ENCODE data around the gene CROCC.
"Not testable (repeated sequence)": the region's sequence is repeated elsewhere in the genome, so short reads cannot be mapped to it uniquely, and the experiment has no call there.

The CROCC gene

DNA sequence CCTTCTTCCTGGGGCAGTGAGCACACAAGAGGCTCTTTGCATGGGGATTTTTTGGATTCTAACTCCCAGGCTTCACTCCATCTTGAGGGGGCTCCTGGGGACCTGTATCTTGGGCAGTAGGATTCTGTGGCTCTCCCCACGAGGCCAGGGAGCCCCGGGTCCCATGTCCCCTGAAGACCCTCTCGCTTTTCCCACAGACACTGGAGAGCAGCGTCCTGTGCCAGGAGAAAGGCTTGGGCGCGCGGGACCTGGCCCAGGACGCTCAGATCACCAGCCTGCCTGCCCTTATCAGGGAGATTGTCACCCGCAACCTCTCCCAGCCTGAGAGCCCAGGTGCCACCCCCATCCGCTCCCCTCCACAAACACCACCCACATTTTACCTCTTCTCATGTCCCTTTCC lies 735 bp downstream of the CROCC start:
- Histone ChIP-seq H3K4me3 (ENCODE audit: low read depth in 1 of 2, low read length in 2 of 2) (no peak overlapping the region), H3K4me1 (ENCODE audit: control insufficient read depth in 1 of 2, insufficient read depth in 2 of 2, low read length in 2 of 2) (peaks cover 0 to 8% of the 10 kb centered on the region in 2 donors), H3K9me3 (ENCODE audit: control insufficient read depth in 1 of 2, low read length in 2 of 2) (no peaks in the 10 kb centered on the region), H3K27ac (ENCODE audit: low read length) (no peak overlapping the region), H3K36me3 (ENCODE audit: control insufficient read depth in 1 of 2, insufficient read depth in 2 of 2, low read length in 2 of 2) (no peaks in the 10 kb centered on the region), H3K27me3 (ENCODE audit: low read depth, low read length) (no peaks in the 10 kb centered on the region)

DNA sequence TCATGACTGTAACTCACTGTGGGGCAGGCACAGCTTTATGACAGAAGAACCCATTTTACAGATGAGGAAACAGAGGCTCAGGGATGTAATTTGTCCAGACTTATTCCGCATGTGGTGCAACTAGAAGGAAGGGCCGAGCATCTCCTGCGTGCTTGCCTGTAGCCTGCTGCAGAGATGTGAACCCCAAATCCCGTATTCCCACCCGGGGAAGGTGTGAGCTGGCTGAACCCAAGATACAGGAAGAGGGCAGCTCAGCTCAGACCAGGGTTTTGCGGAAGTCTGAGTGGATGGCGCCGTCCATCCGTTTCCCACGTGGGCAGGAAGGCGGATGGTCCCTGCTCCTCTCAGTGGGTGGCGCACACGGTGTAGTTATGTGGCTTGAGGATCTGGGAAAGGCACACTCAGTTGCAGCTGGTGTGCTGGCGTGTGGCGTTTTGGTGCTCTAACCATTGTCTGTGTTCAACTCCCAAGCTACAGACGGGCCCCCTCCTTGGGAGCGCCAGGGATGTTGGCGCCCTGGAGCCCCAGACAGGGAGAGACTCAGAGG lies 1.2 kb downstream of the CROCC start:
- Histone ChIP-seq H3K4me3 (ENCODE audit: low read depth in 1 of 2, low read length in 2 of 2) (no peak overlapping the region), H3K27me3 (ENCODE audit: low read depth, low read length) (no peaks in the 10 kb centered on the region), H3K27ac (ENCODE audit: low read length) (no peak overlapping the region), H3K4me1 (ENCODE audit: control insufficient read depth in 1 of 2, insufficient read depth in 2 of 2, low read length in 2 of 2) (peaks cover 0 to 8% of the 10 kb centered on the region in 2 donors), H3K9me3 (ENCODE audit: control insufficient read depth in 1 of 2, low read length in 2 of 2) (no peaks in the 10 kb centered on the region), H3K36me3 (ENCODE audit: control insufficient read depth in 1 of 2, insufficient read depth in 2 of 2, low read length in 2 of 2) (no peaks in the 10 kb centered on the region)

DNA sequence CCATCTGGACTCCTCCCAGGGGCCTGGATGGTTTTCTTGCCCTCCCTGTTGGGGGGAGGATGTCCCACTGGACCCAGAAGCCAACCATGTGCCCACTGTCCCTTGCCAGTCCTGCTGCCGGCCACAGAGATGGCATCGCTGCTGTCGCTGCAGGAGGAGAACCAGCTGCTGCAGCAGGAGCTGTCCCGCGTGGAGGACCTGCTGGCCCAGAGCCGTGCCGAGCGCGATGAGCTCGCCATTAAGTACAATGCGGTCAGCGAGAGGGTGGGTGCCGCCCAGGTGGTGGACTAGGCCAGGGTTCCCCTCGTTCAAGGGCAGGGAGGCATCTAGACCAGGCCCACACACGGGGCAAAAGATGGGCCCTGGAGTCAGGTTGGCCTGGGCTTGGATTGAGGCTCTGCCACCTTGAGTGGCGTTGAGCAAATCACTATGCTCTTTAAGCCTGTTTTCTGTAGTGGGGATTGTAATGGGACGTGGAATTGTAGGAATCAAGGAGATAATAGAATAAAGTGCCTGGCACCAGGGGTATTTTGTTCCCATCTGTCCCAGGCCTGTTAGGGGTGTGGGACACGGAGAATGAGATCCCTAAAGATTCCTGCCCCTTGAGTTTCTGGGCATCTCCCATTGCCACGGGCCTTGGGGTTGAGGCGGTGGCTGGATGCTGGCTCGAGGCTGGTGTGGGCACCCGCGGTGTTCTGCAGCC lies 2.6 kb downstream of the CROCC start:
- peaks cover 0 to 8% of the 10 kb centered on the region in 2 donors for H3K4me1 ChIP-seq (ENCODE audit: control insufficient read depth in 1 of 2, insufficient read depth in 2 of 2, low read length in 2 of 2)
- H3K27me3 ChIP-seq (ENCODE audit: low read depth, low read length), result no peaks in the 10 kb centered on the region
- no peak overlapping the region for H3K4me3 ChIP-seq (ENCODE audit: low read depth in 1 of 2, low read length in 2 of 2)
- H3K9me3 ChIP-seq (ENCODE audit: control insufficient read depth in 1 of 2, low read length in 2 of 2), result no peaks in the 10 kb centered on the region
- H3K27ac ChIP-seq (ENCODE audit: low read length), result no peak overlapping the region
- H3K36me3 ChIP-seq (ENCODE audit: control insufficient read depth in 1 of 2, insufficient read depth in 2 of 2, low read length in 2 of 2), result no peaks in the 10 kb centered on the region

DNA sequence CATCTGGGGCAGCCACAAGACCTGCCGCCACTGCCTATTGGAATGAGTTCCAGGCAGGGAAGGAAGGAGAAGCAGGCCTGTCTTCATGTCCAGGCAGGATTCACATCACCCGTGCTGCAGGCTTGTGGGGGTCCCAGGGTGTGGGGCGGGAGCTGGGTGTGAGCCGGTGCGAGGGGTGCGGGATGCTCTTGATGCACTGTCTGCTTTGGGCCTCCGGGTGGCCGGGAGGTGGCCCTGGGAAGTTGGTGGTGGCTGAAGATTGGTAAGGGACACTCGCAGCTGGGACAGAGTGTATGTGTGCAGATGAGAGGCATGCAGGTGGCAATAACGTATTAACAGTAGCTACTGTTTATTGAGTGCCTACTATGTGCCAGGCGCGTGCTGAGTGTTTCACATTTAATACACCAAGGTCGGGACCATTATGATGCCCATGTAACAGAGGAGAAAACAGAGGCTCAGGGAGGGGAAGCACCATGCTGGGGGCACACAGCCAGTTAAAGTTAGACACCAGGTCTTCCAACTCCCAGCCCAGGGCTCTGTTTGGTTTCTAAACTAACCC lies 3.3 kb downstream of the CROCC start:
- Histone ChIP-seq H3K4me1 (ENCODE audit: control insufficient read depth in 1 of 2, insufficient read depth in 2 of 2, low read length in 2 of 2) (peaks cover 0 to 8% of the 10 kb centered on the region in 2 donors), H3K36me3 (ENCODE audit: control insufficient read depth in 1 of 2, insufficient read depth in 2 of 2, low read length in 2 of 2) (peaks cover 0 to 2% of the 10 kb centered on the region in 2 donors), H3K9me3 (ENCODE audit: control insufficient read depth in 1 of 2, low read length in 2 of 2) (no peaks in the 10 kb centered on the region), H3K27me3 (ENCODE audit: low read depth, low read length) (no peaks in the 10 kb centered on the region), H3K4me3 (ENCODE audit: low read depth in 1 of 2, low read length in 2 of 2) (no peak overlapping the region), H3K27ac (ENCODE audit: low read length) (no peak overlapping the region)

DNA sequence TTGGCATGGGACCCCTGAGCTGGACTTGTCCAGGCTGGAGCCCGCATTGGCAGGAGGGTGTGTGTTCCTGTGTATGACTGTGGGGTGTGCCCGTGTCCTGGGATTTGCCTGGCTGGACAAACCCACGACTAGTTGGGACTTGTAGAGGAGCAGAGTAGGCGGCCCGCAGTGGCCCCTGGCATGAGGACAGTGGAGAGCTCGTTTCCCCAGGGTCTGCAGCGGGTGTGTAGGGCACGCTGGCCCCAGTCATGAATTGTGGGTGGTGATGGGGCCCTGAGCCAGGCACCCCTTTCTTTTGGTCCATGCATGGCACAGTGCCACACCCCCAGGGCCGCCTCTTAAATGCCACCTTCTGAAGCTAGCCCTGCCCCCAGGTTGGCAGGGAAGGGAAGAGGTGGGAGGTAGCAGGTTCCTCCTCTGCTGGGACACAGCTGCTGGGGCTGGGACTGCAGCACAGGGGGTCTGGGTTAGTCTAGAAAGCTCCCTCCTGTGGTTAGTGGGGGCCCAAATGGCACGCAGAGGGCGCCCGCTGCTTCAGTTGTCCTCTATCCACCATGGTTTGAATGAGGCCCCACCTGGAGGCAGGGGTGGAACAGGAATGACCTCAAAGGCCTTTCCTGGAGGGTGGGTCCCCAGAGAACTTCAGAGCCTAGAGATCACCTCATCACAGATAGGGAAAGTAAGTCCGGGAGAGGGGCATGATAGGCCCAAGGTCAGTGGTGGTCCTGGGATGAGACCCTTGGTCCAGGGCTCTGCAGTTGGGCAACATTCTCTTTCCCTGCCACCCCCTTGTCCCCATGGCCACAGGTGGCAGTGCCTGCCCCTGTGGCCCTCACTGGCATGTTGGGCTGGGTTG lies 4.1 kb downstream of the CROCC start:
- no peak overlapping the region for H3K27ac ChIP-seq (ENCODE audit: low read length)
- peaks cover 0 to 8% of the 10 kb centered on the region in 2 donors for H3K4me1 ChIP-seq (ENCODE audit: control insufficient read depth in 1 of 2, insufficient read depth in 2 of 2, low read length in 2 of 2)
- H3K36me3 ChIP-seq (ENCODE audit: control insufficient read depth in 1 of 2, insufficient read depth in 2 of 2, low read length in 2 of 2), result peaks cover 0 to 10% of the 10 kb centered on the region in 2 donors
- no peaks in the 10 kb centered on the region for H3K27me3 ChIP-seq (ENCODE audit: low read depth, low read length)
- no peaks in the 10 kb centered on the region for H3K9me3 ChIP-seq (ENCODE audit: control insufficient read depth in 1 of 2, low read length in 2 of 2)
- H3K4me3 ChIP-seq (ENCODE audit: low read depth in 1 of 2, low read length in 2 of 2), result no peak overlapping the region

DNA sequence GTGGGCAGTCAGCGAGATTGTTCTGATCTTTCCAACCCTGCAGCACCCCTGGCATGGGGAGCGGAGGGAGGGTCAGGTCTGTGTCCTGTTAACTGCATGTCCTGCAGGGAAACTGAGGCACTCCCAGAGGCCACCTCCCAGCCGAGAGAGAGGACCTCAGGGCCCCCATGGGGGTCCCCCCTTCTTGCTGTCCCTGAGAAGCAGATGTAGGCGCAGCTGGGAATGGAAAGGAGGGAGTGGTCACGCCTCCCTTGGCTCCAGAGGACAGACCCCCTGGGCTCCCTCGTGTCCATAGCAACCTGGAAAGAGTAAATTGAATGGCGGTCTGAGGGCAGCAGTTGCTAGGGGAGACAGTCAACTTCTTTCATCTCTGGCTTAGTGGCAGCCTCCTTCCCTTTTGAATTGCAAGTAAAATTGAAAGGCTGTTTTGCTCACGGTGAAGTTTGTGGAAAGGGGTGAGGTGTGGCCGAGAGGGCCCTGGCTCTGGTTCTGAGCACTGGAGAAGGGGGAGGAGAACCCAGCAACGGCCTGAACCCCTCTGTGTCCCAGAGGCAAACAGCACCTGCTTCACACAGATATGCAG lies 4.9 kb downstream of the CROCC start:
- Histone ChIP-seq H3K27ac (ENCODE audit: low read length) (no peak overlapping the region), H3K36me3 (ENCODE audit: control insufficient read depth in 1 of 2, insufficient read depth in 2 of 2, low read length in 2 of 2) (peaks cover 0 to 18% of the 10 kb centered on the region in 2 donors), H3K4me3 (ENCODE audit: low read depth in 1 of 2, low read length in 2 of 2) (no peak overlapping the region), H3K27me3 (ENCODE audit: low read depth, low read length) (no peaks in the 10 kb centered on the region), H3K4me1 (ENCODE audit: control insufficient read depth in 1 of 2, insufficient read depth in 2 of 2, low read length in 2 of 2) (peaks cover 0 to 4% of the 10 kb centered on the region in 2 donors), H3K9me3 (ENCODE audit: control insufficient read depth in 1 of 2, low read length in 2 of 2) (no peaks in the 10 kb centered on the region)

DNA sequence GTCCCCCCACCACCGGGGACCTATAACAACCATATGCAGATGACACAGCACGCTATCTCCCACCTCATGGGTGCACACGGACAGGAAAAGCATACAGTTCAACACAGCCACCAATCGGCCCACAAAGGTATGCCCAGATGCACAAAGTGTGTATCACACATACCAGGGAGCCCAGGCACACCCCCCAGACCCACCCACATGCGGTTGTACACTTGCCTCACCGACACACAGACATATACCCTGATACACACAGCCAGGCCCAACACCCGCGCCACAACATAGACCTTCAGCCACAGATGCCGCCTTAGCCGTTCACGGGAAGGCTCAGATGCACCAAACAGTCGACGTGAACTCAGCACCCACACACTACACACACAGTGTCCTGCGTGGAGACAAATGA lies 5.5 kb downstream of the CROCC start:
- no peak overlapping the region for H3K27ac ChIP-seq (ENCODE audit: low read length)
- no peak overlapping the region for H3K4me3 ChIP-seq (ENCODE audit: low read depth in 1 of 2, low read length in 2 of 2)
- H3K9me3 ChIP-seq (ENCODE audit: control insufficient read depth in 1 of 2, low read length in 2 of 2), result no peaks in the 10 kb centered on the region
- no peaks in the 10 kb centered on the region for H3K27me3 ChIP-seq (ENCODE audit: low read depth, low read length)
- no peaks in the 10 kb centered on the region for H3K4me1 ChIP-seq (ENCODE audit: control insufficient read depth in 1 of 2, insufficient read depth in 2 of 2, low read length in 2 of 2)
- H3K36me3 ChIP-seq (ENCODE audit: control insufficient read depth in 1 of 2, insufficient read depth in 2 of 2, low read length in 2 of 2), result peaks cover 0 to 21% of the 10 kb centered on the region in 2 donors

DNA sequence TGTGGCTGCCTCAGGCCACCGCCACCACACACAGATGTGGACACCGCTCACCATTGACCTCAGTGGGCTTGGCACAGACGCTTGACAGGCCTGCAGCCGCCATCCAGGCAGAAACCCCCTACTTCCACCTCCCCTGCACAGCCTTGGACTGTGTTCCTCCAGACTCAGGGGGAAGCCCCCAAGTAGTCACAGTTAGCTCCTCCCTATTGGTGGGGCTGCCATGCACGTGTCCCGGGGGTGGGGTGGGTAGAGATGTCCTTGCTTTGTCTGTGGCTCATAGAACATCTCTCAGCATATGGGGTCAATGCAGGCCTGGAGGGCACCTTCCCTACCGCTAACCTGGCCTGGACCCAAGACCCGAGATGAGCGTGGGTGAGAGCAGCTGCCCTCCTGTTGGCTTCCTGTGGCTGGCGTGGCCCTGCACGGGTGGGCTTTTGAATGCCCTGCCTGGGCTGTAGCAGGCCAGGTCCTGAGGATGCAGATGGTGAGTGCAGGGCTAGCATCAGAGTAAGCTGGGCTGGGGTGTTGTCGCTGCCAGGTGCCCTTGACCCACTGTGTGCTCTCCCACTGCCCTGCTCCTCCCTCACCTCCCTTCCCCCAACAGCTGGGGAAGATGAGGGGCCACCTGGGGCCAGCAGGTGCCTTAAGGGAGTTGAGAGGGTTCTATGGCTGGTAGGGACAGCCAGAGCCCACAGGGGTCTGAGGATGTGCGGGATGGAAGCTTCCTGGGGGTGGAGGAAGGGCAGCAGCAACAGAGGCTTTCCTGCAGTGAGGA lies 6.2 kb downstream of the CROCC start:
- Histone ChIP-seq H3K27ac (ENCODE audit: low read length) (no peak overlapping the region), H3K4me3 (ENCODE audit: low read depth in 1 of 2, low read length in 2 of 2) (no peak overlapping the region), H3K4me1 (ENCODE audit: control insufficient read depth in 1 of 2, insufficient read depth in 2 of 2, low read length in 2 of 2) (no peaks in the 10 kb centered on the region), H3K36me3 (ENCODE audit: control insufficient read depth in 1 of 2, insufficient read depth in 2 of 2, low read length in 2 of 2) (peaks cover 0 to 27% of the 10 kb centered on the region in 2 donors), H3K9me3 (ENCODE audit: control insufficient read depth in 1 of 2, low read length in 2 of 2) (no peaks in the 10 kb centered on the region), H3K27me3 (ENCODE audit: low read depth, low read length) (no peaks in the 10 kb centered on the region)

DNA sequence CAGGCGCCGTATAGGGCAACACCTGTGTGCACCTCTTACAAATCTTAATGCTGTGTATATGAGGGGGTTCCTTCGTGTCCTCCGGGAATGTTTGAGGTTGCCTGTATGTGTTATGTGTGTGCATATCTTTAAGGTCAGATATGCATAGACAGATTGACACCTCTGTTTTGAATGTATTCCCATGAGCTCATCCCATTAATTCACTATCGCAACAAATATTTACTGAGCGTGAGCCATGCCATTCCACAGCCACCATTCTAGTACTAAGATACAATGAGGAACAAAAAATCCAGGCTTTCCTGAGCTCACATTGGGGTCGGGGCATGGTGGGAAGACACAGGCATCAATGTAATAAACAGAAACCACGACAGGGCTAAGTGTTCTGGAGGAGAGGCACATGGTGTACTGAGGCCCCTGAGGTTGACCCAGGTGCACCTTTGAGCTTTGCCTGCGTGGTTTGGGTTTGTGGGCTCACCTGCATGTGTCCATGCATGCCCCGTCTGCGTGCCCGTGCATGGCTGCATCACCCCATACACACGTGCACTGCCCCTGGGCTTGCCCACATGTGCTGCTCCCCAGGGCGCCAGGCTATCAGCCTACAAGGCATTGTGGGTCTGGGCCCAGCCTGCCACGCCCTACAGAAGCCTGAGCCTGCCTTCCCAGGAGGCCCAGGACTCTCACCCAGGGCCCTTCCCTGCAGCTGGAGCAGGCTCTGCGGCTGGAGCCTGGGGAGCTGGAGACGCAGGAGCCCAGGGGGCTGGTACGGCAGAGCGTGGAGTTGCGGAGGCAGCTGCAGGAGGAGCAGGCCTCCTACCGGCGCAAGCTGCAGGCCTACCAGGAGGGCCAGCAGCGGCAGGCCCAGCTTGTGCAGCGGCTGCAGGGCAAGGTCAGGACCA lies 7.7 kb downstream of the CROCC start:
- H3K36me3 ChIP-seq (ENCODE audit: control insufficient read depth in 1 of 2, insufficient read depth in 2 of 2, low read length in 2 of 2), result peaks cover 0 to 35% of the 10 kb centered on the region in 2 donors
- H3K27me3 ChIP-seq (ENCODE audit: low read depth, low read length); H3K4me1 ChIP-seq (ENCODE audit: control insufficient read depth in 1 of 2, insufficient read depth in 2 of 2, low read length in 2 of 2); H3K4me3 ChIP-seq (ENCODE audit: low read depth in 1 of 2, low read length in 2 of 2); H3K9me3 ChIP-seq (ENCODE audit: control insufficient read depth in 1 of 2, low read length in 2 of 2); H3K27ac ChIP-seq (ENCODE audit: low read length): not testable (repeated sequence)
